HUDEP-2 (cell line): ENCODE measurements around the gene SAG.

Source experiments
- DNase-seq, 76 experiments: peaks; one replicate each; lab custom pipeline; 2025; ENCODE audit not compliant: unreplicated experiment in 76 of 76; lab: John Stamatoyannopoulos, UW

Gene SAG

DNA sequence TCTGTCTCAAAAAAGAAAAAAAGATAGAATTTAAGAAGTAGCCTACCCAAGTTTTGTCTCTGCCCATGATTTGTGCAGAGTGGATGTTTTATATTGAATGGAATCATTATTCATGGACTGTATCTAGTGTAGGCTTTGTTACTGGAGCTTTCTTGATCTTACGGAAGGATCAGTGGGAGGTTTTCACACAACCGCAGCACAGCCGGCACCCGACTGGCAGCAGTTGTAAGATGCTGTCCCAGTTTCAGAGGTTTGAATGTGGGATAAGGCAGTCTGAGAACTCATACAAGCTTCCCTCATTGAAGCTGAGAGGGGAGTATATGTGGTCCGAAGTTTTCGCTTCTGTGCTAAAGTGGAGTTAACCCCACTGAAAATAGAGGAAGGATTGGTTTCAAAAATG, 19.7 kb upstream of the SAG start:
- no peak for DNase-seq

DNA sequence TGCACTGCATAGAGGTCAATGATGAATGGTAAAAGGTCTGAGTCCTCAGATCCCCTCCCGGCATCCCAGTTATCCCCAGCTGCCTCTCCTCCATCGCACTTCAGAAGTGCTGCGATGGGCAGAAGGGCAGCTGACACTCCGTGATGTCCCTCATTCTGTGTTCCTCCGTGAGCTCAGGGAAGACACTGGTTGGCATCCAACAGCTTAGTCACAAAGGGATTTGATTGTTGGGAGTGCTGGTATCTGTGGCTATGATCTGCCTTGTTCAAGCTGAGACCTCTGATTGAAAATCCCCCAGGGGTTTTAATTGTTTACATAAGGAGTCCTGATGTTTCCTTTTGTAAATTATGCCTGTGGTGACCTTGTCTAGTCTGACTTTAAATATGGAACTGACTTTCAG, 19.0 kb upstream of the SAG start:
- DNase-seq = no peak

DNA sequence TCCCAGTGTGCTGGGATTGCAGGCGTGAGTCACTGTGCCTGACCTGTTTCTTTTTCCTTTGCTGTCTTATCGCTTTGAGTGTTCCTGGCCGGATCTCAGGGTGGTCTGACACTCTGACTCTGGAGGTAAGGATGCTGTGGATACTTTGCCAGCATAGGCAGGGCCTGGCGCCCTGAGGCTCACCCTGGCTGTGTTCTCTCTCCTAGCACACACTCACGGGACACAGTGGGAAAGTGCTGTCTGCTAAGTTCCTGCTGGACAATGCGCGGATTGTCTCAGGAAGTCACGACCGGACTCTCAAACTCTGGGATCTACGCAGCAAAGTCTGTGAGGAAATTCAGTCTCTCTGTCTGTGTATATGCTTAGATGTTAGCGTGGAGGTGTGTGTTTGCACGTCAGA, 18.0 kb upstream of the SAG start:
- no peak for DNase-seq

DNA sequence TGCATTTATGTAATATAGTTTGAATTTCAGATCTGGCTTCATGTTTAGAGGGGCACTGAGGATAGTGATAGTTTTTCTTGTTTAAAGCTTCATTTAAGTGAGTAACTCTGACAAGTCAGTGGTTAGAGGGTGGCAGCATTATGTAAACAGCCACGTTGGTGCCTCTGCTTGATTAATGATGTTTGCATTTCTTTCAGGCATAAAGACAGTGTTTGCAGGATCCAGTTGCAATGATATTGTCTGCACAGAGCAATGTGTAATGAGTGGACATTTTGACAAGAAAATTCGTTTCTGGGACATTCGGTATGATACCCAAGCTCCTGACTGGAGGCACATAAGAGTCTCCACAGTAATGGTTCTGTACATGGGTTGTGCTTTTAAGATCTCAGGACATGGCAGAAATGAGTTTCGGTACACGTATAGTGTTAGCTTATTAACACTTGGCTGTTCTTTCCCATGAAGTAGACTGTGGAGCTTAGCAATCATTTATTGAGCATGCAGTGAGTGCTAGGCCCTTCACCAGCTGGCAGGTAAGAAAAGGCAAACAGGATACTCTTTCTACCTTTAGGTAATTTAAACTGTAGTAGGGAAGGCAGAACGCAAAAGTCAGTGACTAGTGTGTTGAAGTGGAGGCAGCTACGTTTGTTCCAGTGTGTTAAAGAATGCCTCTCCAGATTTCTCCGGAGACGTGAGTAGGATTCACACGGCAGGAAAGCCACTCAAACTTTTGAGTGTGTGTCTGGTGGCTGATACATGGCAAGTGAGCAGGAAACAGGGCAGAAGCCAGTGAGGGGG, 17.4 kb upstream of the SAG start:
- DNase-seq = no peak

DNA sequence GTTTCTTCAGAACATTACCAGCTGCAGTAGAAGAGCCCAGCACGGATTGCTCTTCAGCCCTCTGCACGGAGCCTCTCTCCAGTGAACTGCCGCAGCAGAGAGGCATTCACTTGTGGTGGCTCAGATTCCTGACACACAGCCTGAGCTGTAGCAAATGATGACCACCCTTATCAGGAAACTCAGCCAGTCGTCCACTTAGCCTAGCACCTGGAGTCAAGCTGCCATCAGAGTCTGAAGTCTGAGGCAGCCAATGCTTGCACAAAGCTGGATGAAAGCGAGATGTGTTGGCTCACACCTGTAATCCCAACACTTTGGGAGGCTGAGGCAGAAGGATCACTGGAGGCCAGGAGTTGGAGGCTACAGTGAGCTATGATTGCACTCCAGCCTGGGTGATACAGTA, 11.7 kb upstream of the SAG start:
- no peak for DNase-seq

DNA sequence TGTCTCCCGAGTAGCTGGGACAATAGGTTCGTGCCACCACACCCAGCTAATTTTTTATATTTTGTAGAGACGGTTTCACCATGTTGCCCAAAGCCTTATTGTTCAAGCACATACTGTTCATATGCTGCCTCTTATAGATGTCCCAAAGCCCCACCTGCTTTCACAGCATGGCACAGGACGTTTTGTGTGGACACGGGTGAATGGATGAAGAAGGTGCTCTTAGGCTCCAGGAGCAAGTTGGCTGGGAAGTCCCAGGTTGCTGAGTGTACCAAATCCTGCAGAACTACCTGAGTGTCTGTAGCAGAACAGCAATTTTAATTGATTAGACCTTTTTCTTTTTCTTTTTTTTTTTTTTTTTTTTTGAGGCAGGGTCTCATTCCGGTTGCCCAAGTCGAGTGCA, 10.5 kb upstream of the SAG start:
- no peak for DNase-seq

DNA sequence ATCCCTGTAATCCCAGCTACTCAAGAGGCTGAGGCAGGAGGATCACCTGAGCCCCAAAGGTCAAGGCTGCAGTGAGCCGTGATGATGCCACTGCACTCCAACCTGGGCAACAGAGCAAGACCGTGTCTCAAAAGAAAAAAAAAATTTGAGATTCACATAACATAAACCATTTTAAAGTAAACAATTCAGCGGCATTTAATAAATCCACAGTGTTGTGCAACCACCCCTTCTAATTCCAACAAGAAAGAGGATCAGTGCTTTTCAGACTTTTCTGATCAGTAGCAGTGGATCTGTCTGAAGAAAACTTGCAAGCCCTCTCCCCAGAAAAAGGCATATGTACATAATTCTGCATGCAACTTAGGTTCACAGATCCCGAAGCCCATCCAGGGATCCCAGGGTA, 7.2 kb upstream of the SAG start:
- no peak for DNase-seq

DNA sequence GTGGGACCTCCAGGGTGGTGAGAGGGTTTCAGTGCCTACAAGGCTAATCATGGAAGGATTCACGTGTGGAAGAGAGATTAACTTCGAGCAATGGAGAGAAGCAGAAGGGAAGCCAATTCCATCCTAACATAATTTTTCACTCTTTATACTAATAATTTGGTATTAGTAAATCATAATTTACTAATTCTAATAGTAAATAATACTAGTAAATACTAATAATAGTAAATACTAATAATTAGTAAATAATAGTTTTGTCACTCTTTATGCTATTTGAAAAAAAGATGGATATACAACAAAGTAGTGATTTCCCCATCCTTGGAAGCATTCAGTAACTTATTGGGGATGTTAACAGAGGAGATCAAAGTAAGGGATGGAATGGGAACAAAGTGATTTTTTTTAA, 6.4 kb upstream of the SAG start:
- DNase-seq = no peak

DNA sequence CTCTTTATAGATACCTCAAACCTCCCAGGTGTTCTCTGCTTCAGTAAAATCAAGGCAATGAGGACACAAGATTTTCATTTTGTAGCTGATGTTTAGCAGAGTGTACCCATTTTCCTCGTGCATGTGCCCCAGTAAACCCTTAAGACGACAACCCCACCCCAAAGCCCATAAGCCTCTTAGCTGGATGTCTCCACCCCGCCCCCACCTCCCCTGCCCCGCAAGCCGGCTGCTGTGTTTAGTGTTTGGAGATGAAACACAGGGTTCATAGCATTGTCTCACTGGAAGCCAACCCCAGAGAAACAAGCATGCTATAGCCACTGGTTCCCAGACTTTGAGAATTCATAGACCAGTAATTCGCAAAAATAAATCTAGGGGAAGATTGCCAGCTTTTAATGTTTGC, 5.8 kb upstream of the SAG start:
- no peak for DNase-seq

DNA sequence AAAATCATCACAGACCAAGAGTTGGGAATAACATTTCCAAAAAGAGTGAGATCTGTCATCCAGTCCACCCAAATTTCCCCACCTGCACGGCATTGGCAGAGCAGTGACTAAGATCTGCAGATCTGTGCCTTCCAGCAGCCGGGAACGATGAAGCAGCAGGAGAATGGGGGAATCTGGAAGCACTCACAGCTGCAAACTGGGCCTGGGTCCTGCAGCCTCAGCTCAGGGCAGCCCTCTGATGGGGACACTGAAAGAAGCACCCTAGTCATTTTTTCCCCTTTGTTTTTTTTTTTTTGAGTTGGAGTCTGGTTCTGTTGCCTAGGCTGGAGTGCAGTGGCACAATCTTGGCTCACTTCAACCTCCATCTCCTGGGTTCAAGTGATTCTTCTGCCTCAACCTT, 4.4 kb upstream of the SAG start:
- no peak for DNase-seq

DNA sequence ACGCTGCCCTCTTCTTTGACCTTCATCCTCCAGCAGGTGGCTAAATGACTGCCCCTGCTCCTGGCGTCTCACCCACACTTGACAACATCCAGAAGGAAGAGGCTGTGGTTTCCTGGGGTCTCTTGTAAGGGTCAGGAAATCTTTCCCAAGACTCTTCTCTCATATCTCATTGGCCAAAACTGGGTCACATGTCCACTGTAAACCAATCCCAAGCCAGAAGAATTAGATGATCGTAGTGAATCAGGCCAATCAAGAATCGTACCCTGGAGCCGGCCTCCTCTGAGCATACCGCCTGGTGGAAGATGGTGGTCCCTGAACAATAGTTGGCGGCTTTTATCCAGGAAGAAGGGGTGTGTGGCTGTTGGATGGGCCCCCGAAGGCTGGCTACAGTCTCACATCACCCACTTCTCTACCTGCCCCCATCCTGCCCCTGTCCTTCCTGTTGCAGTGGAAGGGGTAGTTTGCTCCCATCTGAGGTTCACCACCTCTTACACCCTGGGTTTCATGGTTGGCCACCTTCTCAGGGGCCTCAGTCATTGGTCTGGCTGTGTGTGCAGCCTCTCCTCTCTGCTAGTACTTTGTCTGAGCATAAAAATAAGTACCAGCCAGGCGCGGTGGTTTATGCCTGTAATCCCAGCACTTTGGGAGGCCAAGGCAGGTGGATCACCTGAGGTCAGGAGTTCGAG, 3.8 kb downstream of the SAG start:
- DNase-seq = no peak

DNA sequence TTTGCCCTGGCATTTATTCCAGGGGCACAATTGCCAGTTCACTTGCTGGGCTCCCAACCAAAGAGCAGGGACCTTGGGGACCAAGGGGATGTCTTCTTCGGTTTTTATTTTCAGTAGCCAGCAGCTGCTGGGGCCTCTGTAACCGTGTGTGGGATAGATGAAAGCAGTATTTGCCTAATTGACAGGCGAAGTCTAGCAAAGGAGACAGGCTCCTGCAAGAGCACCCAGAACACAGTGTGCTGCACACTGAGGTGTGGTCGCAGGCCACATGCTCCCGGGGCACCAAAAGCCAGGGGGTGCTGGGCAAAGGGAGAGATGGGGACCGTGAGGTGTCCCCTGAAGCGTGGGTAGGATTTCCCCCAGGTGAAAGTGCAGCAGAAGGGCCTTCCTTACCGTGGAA, 5.3 kb downstream of the SAG start:
- DNase-seq = no peak

DNA sequence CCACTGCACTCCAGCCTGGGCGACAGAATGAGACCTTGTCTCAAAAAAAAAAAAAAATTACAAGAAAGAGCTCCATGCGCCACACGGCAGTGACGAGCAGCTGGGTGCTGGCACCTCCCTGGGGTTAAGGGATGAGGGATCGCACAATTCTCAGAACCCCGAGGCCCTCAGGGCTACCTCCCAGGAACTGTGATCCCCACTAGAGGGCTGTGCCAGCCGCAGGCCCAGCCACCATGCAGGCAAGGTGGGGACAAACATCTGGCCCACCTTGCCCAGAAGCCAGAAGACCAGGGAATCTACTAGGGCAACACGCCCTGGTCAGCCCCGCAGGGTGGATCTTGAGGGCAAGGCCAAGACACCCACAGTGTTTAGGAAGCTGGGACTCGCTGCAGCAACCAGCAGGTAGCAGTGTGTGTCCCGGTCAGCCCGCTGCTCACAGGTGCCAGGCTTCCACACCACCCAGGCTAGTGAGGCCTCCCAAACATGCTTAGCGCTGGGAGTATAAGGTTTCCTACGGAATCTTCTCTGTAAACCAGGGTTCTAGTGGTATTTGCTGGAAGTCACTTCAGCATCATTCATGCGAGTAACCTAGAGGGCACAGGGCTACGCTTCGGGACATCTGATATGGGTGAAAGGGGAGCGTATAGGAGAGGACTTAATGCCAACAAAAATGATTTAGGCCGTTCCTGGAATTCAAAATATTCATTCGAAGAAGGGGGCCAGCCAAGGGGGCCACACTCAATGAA, 6.7 kb downstream of the SAG start:
- no peak for DNase-seq

DNA sequence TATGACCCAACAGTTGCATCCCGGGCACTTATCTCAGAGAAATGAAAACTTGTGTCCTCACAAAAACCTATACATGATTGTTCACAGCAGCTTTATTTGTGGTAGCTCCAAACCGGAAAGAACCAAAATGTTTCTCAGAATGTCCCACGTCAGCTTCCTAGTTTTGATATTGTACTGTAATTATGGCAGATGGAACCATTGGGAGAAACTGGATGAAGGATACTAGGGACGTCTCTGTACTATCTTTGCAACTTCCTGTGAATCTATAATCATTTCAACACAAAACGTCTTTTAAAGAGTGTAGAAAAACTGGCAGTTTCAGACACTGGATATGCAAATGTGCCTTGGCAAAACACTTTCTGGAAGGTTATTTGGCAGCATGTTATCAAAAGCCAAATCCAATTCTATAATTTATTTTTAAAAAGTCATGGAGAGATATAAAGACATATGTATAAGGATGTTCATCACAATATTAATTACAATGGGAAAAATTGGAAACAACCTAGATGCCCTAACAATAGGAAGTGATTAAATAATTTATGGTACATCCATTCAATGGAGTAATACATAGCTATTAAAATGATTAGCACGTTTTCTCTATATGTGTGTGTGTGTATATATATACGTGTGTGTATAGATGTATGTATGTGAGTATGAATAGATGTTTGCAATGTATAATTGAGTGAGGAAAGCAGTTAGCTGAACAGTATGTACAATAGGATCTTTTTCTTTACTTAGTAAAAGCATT, 9.8 kb downstream of the SAG start:
- no peak for DNase-seq

DNA sequence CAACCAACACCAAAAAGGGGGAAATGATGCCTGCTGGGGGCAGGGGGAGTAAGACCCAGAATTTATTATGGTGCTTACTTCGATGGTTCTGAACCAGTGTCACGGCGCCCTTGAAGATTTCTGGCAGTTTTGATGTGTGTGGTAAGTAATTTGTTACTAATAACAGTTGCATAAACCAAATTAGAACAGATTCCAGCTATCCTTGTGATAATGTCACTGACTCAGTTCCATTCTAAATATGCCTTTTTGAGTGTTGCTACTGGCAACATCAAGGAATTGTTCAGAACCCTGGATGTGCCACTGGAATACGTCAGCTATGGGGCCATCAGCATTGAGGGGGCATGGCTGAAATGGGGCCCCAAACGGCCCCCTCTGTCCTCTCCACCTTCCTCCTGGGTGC, 11.6 kb downstream of the SAG start:
- DNase-seq = no peak

DNA sequence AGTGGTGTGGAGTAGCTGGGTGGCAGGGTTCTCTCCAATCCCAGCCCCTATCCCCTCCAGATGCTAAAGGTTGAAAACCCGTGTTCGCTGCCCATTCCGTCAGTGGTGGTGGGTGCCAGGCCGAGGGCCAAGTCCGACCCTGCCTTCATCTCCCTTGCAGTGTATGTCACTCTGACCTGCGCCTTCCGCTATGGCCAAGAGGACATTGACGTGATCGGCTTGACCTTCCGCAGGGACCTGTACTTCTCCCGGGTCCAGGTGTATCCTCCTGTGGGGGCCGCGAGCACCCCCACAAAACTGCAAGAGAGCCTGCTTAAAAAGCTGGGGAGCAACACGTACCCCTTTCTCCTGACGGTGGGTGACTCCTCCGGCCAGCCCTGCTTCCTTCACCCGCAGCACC, 12.9 kb downstream of the SAG start:
- no peak for DNase-seq

DNA sequence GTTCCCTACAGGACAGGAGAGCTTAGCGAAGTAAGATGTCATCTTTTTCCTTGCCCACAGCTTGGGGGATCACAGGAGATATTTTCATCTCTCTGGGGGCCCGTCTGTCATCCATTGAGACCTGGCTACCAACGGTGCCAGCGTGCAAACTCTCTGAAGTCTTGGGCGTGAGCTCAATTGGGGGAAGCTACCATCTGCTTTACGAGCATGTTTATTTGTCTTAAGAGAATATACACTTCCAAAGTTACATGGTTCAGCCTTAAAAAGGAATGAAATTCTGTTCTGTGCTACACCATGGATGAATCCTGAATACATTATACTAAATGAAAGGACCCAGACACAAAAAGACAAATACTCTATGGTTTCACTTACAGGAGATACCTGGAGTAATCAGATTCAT, 13.6 kb downstream of the SAG start:
- DNase-seq = no peak

DNA sequence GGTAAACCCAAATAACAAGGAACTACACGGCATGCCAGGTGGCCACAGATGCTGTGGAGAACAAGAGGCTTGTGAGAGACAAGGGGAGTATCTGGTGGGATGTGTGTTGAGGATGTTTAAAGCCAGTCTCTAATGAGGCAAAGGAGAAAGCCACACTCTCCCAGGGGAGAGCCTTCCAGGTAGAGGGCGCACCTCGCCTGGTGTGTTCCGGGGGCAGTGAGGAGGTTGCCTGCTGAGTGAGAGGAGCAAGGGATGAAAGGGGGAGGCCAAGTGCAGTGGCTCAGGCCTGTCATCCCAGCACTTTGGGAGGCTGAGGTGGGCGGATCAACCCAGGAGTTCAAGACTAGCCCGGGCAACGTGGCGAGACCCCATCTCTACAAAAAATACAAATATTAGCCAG, 16.2 kb downstream of the SAG start:
- DNase-seq = no peak

DNA sequence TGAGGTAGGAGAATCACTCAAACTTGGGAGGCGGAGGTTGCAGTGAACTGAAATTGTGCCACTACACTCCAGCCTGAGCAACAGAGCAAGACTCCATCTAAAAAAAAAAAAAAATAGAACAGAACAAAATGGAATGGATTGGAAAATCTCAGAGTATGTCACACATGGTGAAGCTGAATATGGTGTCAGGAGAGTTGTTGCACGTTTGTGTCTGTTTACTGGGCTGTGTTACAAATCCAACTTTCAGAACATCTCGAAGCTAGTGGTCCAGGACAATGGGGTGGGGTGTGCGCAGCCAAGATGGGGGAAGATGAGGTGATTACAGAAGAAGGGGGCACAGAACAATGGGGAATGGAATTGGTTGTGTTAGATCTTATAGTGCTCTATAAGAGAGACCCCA, 17.6 kb downstream of the SAG start:
- DNase-seq = no peak

DNA sequence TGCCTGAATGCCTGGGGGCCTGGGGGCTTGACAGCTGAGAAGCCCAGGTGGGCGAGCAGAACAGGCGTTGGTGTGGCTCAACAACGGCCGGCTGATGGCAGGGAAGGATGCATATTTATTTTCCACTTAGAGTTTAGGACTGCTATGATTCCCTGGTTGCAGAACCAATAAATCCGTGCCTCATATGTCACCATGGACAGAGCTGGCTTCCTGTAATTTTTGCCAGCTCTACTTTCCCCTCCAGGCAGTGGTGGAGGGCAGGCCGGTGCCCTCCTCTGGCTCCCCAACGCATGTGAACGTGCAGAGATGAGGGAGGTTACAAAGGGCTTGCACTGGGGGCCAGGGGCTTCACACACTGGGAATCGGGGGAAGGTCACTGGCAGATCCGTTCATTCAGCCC, 18.2 kb downstream of the SAG start:
- DNase-seq = no peak

DNA sequence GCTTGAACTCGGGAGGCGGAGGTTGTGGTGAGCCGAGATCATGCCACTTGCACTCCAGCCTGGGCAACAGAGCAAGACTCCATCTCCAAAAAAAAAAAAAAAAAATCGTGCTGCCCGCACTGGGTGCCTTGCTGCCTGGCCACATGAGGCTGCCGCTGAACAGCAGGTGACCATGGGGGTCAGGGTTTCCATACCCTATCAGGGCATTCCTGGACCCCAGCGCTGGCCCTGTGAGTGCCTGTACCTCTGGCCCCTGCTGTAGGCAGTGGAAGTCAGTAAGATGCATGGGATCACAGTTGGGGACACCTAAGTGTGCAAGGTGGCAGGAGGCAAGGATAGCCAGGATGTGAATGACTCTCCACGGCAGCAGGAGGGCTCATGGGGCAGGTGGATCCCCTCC, 18.9 kb downstream of the SAG start:
- DNase-seq = no peak
